Endodermal cell (in vitro differentiated cells): ENCODE data around the gene ZSWIM4. TPM values are rescaled to one million over a fixed set of nuclear protein-coding genes. Genes with fewer than 3 reads are reported as not detected.

ENCODE experiments used
- DNase-seq: peaks from one replicate; pipeline ENCODE4 v3.0.0-alpha.2; 2017
- H3K27ac ChIP-seq: 2 replicates; pipeline ENCODE4 v1.5.1; 2013; ENCODE audit warnings: mild to moderate bottlenecking, low read depth, low read length, moderate library complexity
- H3K27me3 ChIP-seq: 2 replicates; pipeline ENCODE4 v1.6.1; 2013; ENCODE audit warnings: mild to moderate bottlenecking, low read length, moderate library complexity; ENCODE audit not compliant: insufficient read depth, control insufficient read depth, poor library complexity, severe bottlenecking
- H3K36me3 ChIP-seq: 2 replicates; pipeline ENCODE4 v1.7.0; 2013; ENCODE audit warnings: mild to moderate bottlenecking, low read length, moderate library complexity; ENCODE audit not compliant: control insufficient read depth, insufficient read depth
- H3K4me1 ChIP-seq: one replicate; pipeline ENCODE4 v1.7.0; 2013; ENCODE audit warnings: low read length; ENCODE audit not compliant: control insufficient read depth, insufficient read depth
- H3K4me3 ChIP-seq: 2 replicates; pipeline ENCODE4 v1.5.1; 2013; ENCODE audit warnings: mild to moderate bottlenecking, low read length, moderate library complexity
- H3K9ac ChIP-seq: 2 replicates; pipeline ENCODE4 v1.6.1; 2013; ENCODE audit warnings: mild to moderate bottlenecking, low read length, moderate library complexity; ENCODE audit not compliant: poor library complexity, severe bottlenecking; ENCODE audit errors: extremely low read depth
- H3K9me3 ChIP-seq: 2 replicates; pipeline ENCODE4 v1.6.1; 2013; ENCODE audit warnings: mild to moderate bottlenecking, low read length, moderate library complexity; ENCODE audit not compliant: control insufficient read depth
- H3K27ac Mint-ChIP-seq: 2 replicates; pipeline ENCODE4 v1.8.0; 2020; ENCODE audit warnings: mixed read lengths
- H3K27me3 Mint-ChIP-seq: 2 replicates; pipeline ENCODE4 v1.8.0; 2021; ENCODE audit warnings: mild to moderate bottlenecking, mixed read lengths; ENCODE audit not compliant: insufficient read depth
- H3K36me3 Mint-ChIP-seq: 2 replicates; pipeline ENCODE4 v1.8.0; 2020; ENCODE audit warnings: low read depth, mixed read lengths
- H3K4me1 Mint-ChIP-seq: 2 replicates; pipeline ENCODE4 v1.8.0; 2020; ENCODE audit warnings: mixed read lengths
- H3K4me3 Mint-ChIP-seq: 2 replicates; pipeline ENCODE4 v1.8.0; 2020; ENCODE audit warnings: mild to moderate bottlenecking, moderate library complexity, mixed read lengths
- H3K9me3 Mint-ChIP-seq: 2 replicates; pipeline ENCODE4 v1.8.0; 2020; ENCODE audit warnings: mild to moderate bottlenecking, mixed read lengths
- WGBS, 2 experiments: methylation state at CpG; one replicate each; pipeline versions ENCODE4 v1.1.5 to v1.1.7; 2013; ENCODE audit warnings: missing lambda C conversion rate in 2 of 2, mixed read lengths in 1 of 2; ENCODE audit not compliant: insufficient coverage in 1 of 2, insufficient read length in 1 of 2; 5-methylcytosine and 5-hydroxymethylcytosine counted together
- total RNA-seq, 2 donors: library from RNA; stranded (reverse); fragmentation: NEBNext Ultra II Directional in 1 of 2; extraction: Animal tissue kit (Norgen Biotek cat#: 25700) in 1 of 2; gene quantifications; 2 replicates in 1 of 2; 3 replicates in 1 of 2; pipeline ENCODE4 v1.2.1, GENCODE V29; 2021
- TF ChIP-seq, protein P1 (sequence below): fragments of 200-600 bp; sonication (generic); conservative IDR thresholded peaks from 2 replicates; pipeline ENCODE4 v1.5.0; 2021; ENCODE audit warnings: antibody characterized with exemption, mild to moderate bottlenecking

Gene ZSWIM4
- total RNA-seq, 2 donors from 2014 or later: 30.0 to 41.9 TPM

DNA sequence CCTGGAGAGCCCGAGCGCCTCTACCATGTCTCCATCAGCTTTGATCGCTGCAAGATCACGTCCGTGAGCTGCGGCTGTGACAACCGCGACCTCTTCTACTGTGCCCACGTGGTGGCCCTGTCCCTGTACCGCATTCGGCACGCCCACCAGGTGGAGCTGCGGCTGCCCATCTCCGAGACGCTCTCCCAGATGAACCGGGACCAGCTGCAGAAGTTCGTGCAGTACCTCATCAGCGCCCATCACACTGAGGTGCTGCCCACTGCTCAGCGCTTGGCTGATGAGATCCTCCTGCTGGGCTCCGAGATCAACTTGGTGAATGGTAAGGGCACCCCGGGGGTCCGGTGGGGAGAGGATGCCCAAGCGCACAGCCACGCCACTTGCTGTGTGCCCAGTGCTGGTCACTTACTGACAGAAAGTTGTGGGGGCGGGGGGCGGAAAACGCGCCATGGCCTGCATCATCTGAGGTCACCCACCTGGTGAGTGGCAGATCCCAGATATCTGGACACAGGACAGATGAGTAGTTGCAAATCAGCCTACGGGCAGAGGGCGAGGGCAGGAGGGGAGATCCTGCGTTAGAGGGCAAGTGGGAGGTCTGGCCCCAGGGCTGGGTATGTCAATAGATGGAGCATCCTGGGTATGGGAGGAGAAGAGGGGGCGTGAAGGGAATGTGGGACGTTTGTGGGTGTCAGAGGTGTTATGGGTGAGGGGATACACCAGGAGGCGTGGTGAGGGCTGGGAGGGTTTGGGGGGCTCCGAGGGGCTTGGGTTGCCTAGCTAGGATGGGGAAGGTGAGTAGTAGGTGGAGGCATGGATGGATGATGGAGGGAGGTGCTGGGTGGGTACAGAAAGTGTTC, 9.8 kb downstream of the ZSWIM4 start:
- H3K27me3 ChIP-seq: no peaks in the 10 kb centered on the region
- no peaks in the 10 kb centered on the region for H3K9me3 ChIP-seq
- TF ChIP-seq, protein P1, sequence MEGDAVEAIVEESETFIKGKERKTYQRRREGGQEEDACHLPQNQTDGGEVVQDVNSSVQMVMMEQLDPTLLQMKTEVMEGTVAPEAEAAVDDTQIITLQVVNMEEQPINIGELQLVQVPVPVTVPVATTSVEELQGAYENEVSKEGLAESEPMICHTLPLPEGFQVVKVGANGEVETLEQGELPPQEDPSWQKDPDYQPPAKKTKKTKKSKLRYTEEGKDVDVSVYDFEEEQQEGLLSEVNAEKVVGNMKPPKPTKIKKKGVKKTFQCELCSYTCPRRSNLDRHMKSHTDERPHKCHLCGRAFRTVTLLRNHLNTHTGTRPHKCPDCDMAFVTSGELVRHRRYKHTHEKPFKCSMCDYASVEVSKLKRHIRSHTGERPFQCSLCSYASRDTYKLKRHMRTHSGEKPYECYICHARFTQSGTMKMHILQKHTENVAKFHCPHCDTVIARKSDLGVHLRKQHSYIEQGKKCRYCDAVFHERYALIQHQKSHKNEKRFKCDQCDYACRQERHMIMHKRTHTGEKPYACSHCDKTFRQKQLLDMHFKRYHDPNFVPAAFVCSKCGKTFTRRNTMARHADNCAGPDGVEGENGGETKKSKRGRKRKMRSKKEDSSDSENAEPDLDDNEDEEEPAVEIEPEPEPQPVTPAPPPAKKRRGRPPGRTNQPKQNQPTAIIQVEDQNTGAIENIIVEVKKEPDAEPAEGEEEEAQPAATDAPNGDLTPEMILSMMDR: peak; percentile 78
- H3K4me3 ChIP-seq: no peak overlapping the region
- peaks cover 41% of the 10 kb centered on the region for H3K36me3 Mint-ChIP-seq
- no peaks in the 10 kb centered on the region for H3K27me3 Mint-ChIP-seq
- WGBS, 2 experiments: 84 to 88% methylated on average over 28 to 35 of the region's 35 CpGs
- no peaks in the 10 kb centered on the region for H3K4me1 Mint-ChIP-seq
- no peaks in the 10 kb centered on the region for H3K9me3 Mint-ChIP-seq
- no peak overlapping the region for H3K4me3 Mint-ChIP-seq
- DNase-seq: peak; percentile 91
- H3K4me1 ChIP-seq: no peaks in the 10 kb centered on the region
- no peak overlapping the region for H3K27ac Mint-ChIP-seq
- H3K27ac ChIP-seq: no peak overlapping the region
- no peak overlapping the region for H3K9ac ChIP-seq
- H3K36me3 ChIP-seq: peaks cover 40% of the 10 kb centered on the region

DNA sequence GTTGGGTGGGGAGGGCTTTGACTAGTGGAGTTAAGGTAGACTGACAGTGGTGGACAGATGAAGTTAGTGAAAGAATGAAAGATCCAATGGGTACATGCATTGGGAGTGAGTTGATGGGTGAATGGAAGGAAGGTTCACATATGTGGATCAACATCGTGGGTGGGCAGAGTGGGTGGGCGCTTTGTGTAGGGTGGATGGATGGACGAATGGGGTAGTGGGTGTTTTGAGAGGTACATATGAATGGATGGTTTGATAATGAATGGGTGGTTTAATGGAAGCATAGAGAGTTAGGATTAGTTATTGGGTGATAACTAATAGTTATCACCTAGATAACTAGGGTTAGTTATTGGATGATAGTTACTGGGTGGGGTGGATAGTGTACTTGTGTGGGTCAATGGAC, 11.5 kb downstream of the ZSWIM4 start:
- Histone ChIP-seq H3K4me3 (no peak overlapping the region), H3K36me3 (peaks cover 31% of the 10 kb centered on the region), H3K27me3 (no peaks in the 10 kb centered on the region), H3K4me1 (no peaks in the 10 kb centered on the region), H3K9ac (no peak overlapping the region), H3K27ac (no peak overlapping the region), H3K9me3 (no peaks in the 10 kb centered on the region)
- no peak for DNase-seq
- WGBS, 2 experiments: 91 to 100% methylated on average over 3 of the region's 3 CpGs
- Mint-ChIP-seq H3K9me3 (no peaks in the 10 kb centered on the region), H3K4me1 (no peaks in the 10 kb centered on the region), H3K4me3 (no peak overlapping the region), H3K27ac (no peak overlapping the region), H3K27me3 (no peaks in the 10 kb centered on the region), H3K36me3 (peaks cover 40% of the 10 kb centered on the region)
- TF ChIP-seq, protein P1: no peak

DNA sequence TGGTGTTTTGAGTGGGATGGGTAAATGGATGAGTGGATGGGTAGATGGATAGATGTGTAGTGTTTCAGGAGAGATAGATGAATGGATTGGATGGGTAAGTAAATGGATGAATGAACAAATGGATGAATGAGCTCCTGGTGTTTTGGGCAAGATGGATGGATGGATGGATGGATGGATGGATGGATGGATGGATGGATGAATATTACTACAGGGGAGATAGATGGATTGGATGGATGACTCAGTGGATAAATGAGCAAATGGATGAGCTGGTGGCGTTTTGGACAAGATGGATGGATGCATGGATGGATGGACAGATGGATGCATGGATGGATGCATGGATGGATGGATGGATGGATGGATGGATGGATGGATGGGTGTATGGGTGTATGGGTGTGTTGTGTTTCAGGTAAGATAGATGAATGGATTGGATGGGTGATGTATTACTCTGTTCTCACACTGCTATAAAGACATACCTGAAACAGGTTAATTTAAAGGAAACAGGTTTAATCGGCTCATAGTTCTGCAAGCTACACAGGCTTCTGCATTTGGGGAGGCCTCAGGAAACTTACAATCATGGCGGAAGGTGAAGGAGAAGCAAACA, 12.3 kb downstream of the ZSWIM4 start:
- no peak overlapping the region for H3K4me3 ChIP-seq
- TF ChIP-seq, protein P1: no peak
- H3K4me3 Mint-ChIP-seq: no peak overlapping the region
- no peaks in the 10 kb centered on the region for H3K9me3 ChIP-seq
- H3K36me3 ChIP-seq: peaks cover 31% of the 10 kb centered on the region
- H3K27me3 Mint-ChIP-seq: no peaks in the 10 kb centered on the region
- WGBS, 2 experiments: 93 to 97% methylated on average over 3 of the region's 3 CpGs
- peaks cover 40% of the 10 kb centered on the region for H3K36me3 Mint-ChIP-seq
- no peaks in the 10 kb centered on the region for H3K4me1 Mint-ChIP-seq
- no peak overlapping the region for H3K27ac Mint-ChIP-seq
- H3K27ac ChIP-seq: no peak overlapping the region
- no peaks in the 10 kb centered on the region for H3K4me1 ChIP-seq
- no peak for DNase-seq
- H3K9ac ChIP-seq: no peak overlapping the region
- no peaks in the 10 kb centered on the region for H3K9me3 Mint-ChIP-seq
- H3K27me3 ChIP-seq: no peaks in the 10 kb centered on the region
